Measurements from ENCODE around the gene CUBN. TPM values are rescaled to one million over a fixed set of nuclear protein-coding genes. Genes with fewer than 3 reads are reported as not detected.

CUBN gene
- total and polyA plus RNA-seq, 9 of the 15 experiments (the other 6 are each of a cell fraction or from before 2014, with no cell fraction given): 0.04 to 0.33 (median 0.09) TPM

GRCh38 chr10:16867556-16867955 lies 262.1 kb downstream of the CUBN start (continued):
- TF ChIP-seq ZNF318 (IDR thresholded peaks at IDR 0.05; ENCODE audit: borderline replicate concordance in 1 of 2, low read depth in 1 of 2) (no peak), DIDO1 (tag; IDR thresholded peaks at IDR 0.05; ENCODE audit: low read depth) (no peak), ZC3H11A (IDR thresholded peaks at IDR 0.05; ENCODE audit: low read depth, low read length) (no peak), WHSC1 (IDR thresholded peaks at IDR 0.05; ENCODE audit: low read length) (no peak), ARID3B (CRISPR knock-in tag; IDR thresholded peaks at IDR 0.05; ENCODE audit: borderline replicate concordance) (no peak), CGGBP1 (CRISPR knock-in tag; IDR thresholded peaks at IDR 0.05) (no peak), BDP1 (IDR thresholded peaks at IDR 0.05; ENCODE audit: insufficient read depth, insufficient read length) (no peak), ZBTB5 (IDR thresholded peaks at IDR 0.05) (no peak), MXI1 (IDR thresholded peaks at IDR 0.05; ENCODE audit: low read depth, low read length) (no peak), PPARD (CRISPR knock-in tag; IDR thresholded peaks at IDR 0.05) (no peak)

Measured in K562 (cell line).